Measurements from ENCODE around the gene MAGEC2.

MAGEC2 gene, protein sequence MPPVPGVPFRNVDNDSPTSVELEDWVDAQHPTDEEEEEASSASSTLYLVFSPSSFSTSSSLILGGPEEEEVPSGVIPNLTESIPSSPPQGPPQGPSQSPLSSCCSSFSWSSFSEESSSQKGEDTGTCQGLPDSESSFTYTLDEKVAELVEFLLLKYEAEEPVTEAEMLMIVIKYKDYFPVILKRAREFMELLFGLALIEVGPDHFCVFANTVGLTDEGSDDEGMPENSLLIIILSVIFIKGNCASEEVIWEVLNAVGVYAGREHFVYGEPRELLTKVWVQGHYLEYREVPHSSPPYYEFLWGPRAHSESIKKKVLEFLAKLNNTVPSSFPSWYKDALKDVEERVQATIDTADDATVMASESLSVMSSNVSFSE

DNA sequence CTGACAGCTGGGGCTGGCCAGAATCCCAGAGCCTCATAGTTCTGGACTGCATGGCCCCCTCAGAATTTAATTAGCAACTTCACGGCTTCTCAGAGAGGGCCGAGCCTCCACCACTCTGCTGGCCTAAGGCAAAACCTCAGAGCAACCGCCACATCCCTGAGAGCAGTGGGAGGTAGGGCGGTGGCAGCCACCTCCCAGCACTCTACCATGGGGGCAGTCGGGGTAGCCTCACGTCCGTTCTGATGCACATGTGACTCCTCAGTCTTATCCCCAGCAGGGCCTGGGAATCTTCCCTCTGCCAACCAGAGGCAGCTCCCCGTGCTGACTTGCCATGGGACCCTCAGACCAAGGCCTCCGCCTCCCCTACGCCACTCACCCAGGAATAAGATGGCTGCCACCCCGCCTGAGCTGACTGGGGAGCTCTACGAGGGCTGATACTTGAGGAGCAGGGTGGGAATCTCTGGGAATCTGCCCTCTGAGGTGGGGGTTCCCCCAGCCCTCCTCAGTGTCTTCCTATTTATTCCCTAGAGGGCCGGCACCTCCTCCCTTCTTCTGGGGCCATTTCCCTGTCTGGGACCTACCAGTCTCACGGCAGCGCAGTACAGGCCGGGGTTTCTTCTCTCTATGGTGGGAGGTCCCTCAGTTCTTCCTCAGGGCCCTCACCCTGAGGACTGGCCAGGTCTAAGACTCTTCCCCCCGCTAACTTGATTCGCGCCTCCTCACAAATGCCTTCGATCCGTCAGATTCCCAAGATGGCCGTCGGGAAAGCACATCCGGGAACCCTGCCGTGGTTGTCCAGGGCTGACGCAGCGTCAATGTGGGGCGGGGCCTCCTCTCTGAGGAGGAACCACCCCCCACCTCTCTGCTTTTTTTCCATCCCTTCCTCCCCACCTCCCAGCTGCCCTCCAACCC lies at the start of gene MAGEC2:
Gene MAGEC2 (minus strand): TSS at position 769 of the 912 bp plus-strand sequence. CDS start 1,303 bp downstream, outside the sequence.
- no peak for DNase-seq (ENCODE audit: low read depth)

GRCh38 chrX:142251680-142252079 lies 46.6 kb upstream of the MAGEC2 start:
- no peak for DNase-seq (ENCODE audit: low read depth)

DNA sequence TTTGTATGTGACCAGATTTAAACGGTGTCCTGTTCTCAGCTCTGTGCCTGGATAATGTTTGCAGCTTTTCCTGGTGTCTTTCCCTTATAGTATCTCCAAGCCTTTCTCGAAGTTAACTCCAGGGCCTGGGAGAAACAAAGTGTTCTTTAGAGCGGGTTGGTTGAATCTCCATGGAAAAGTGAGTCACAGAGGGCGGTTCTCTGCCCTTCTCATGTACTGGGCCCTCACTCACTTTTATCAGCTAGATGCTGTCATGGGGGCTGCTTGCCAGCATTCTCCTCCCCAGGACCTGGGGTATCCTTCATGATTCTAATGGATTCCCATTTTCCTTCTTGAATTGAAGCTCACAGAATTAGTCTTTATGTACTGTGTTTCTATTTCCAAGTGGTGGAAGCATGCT lies 46.1 kb upstream of the MAGEC2 start:
- DNase-seq (ENCODE audit: low read depth) = no peak

DNA sequence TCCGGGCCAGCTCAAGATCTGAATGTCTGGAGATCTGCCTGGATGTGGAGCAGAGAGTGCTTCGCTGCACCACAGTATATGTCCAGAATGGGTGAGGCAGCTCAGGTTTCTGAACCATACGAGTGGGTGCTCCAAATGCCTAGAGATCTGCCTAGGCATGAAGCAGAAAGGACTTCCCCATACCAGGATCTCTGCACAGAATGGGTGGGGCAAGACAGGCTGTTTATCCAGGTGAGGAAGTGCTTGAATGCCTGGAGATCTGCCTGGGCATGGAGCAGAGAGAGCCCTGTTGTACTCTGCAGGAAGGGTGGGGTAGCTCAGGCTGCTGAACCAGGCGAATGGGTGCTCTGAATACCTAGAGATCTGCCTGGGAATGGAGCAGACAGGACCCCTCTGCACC lies 45.4 kb upstream of the MAGEC2 start:
- DNase-seq (ENCODE audit: low read depth) = no peak

- DNase-seq (ENCODE audit: low read depth) = no peak
Observed at GRCh38 chrX:142249721-142250120, 44.6 kb upstream of the MAGEC2 start.

GRCh38 chrX:142244568-142244967 lies 39.5 kb upstream of the MAGEC2 start:
- no peak for DNase-seq (ENCODE audit: low read depth)

- no peak for DNase-seq (ENCODE audit: low read depth)
Observed at GRCh38 chrX:142238536-142238935, 33.4 kb upstream of the MAGEC2 start.

DNA sequence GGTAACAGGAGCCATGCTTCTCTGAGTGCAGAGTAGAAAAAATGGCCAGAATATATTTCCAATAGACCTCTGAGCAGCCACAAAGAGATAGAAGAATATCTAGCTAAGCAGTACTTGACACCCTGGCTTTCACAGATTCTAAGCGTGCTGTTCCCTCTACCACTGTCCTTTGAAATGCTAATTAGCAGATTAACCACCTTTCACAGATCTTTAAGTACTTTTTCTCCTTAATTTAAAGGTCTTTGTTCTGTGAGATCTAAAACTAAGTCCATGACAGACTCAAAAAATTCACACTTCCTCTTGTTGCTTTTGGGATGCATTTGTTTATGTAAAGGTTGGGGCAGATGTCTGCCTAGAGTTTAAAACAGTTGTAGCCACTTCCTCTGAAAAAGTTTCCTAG lies 28.3 kb upstream of the MAGEC2 start:
- no peak for DNase-seq (ENCODE audit: low read depth)

GRCh38 chrX:142214081-142214480 lies 9.0 kb upstream of the MAGEC2 start:
- DNase-seq (ENCODE audit: low read depth) = no peak

DNA sequence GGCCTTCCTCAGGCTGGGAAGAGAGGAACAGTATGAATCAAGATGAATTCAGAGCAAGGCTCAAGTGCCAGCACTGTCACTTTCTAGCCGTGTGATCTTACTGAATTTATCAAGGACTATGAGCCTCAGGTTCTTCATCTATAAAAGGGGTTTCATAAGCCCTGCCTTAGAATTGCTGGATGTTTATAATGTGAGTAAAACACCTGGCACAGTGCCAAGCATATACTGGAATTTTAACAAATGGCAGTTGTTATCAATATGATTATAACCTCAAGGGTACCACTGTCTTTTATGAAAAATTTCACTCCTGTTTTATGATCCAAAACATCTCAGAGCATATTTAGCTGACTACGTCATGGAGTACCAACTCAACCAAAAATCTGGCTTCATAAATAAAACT lies 4.0 kb downstream of the MAGEC2 start:
- no peak for DNase-seq (ENCODE audit: low read depth)

GRCh38 chrX:142186103-142186502 lies 19.0 kb downstream of the MAGEC2 start:
- no peak for DNase-seq (ENCODE audit: low read depth)

DNA sequence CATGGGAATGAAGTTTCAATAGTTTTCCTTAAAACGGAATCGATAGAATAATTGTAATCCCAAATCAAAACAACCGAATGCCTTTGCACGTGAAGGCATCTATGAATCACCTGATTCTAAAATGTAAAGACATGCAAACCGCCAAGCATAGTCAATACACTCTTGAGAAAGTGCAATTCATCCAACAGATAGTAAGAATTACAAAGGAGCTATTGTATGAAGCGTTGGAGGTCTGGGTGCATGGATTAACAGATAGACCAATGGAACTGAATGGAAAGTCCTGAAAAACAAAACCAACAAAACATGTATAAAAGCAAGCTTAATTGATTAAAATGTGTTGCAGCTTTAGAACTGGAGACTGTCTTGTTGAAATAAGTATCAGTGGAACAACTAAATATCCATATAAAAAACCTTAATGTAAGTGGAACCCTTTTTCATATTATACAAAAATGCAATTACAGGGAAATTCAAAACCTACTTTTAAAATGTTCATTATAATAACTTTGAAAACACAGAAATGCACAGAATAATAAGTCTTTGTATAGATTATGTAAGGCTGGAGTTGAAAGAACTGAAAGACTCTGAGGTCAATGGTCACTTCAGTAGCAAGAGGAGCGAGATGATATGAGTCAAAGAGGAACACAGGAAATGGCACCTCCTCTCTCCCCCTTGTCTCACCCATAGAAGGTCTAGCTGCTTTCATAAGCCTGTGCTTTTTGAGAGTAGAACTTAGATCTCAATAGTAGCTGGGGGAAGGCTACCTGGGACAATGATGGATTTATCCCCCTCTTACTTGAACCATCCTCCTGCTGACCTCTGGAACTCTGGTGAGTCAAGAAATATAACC lies 20.1 kb downstream of the MAGEC2 start:
- no peak for DNase-seq (ENCODE audit: low read depth)

- DNase-seq (ENCODE audit: low read depth) = no peak
Observed at GRCh38 chrX:142156567-142156966, 48.5 kb downstream of the MAGEC2 start.

All from activated T-cell treated with anti-CD3 and anti-CD28 coated beads for 48 hours (primary cell).